Osteoblast (primary cell): ENCODE measurements around the gene WWOX. TPM values are rescaled to one million over a fixed set of nuclear protein-coding genes. Genes with fewer than 3 reads are reported as not detected.

Source experiments
- DNase-seq: peaks from one replicate; pipeline ENCODE4 v3.0.0; 2011; ENCODE audit warnings: low spot score, mixed read lengths; ENCODE audit not compliant: insufficient read length; ENCODE audit errors: missing footprints
- H2AFZ ChIP-seq: 2 replicates; pipeline ENCODE4 v1.6.0; 2011; ENCODE audit warnings: mild to moderate bottlenecking, low read length
- H3K27ac ChIP-seq: 2 replicates; pipeline ENCODE4 v1.5.1; 2011; ENCODE audit warnings: mild to moderate bottlenecking, low read depth, low read length, moderate library complexity
- H3K27me3 ChIP-seq: 2 replicates; pipeline ENCODE4 v1.6.0; 2012; ENCODE audit warnings: mild to moderate bottlenecking, control low read depth, inconsistent platforms, low read length, moderate library complexity; ENCODE audit not compliant: insufficient read depth
- H3K36me3 ChIP-seq: 2 replicates; pipeline ENCODE4 v1.5.1; 2011; ENCODE audit warnings: mild to moderate bottlenecking, low read length, control low read depth, moderate library complexity; ENCODE audit not compliant: insufficient read depth
- H3K4me1 ChIP-seq: 2 replicates; pipeline ENCODE4 v1.5.1; 2011; ENCODE audit warnings: mild to moderate bottlenecking, low read length, control low read depth, moderate library complexity; ENCODE audit not compliant: insufficient read depth
- H3K4me2 ChIP-seq: 2 replicates; pipeline ENCODE4 v1.6.0; 2011; ENCODE audit warnings: mild to moderate bottlenecking, low read length; ENCODE audit not compliant: insufficient read depth
- H3K4me3 ChIP-seq: fragments of 200-600 bp; sonication (generic); 3 replicates; pipeline ENCODE4 v1.5.1; 2012; ENCODE audit warnings: mild to moderate bottlenecking, low read length, inconsistent platforms; ENCODE audit not compliant: insufficient read depth
- H3K79me2 ChIP-seq: 2 replicates; pipeline ENCODE4 v1.6.0; 2012; ENCODE audit warnings: mild to moderate bottlenecking, low read length, control low read depth, inconsistent platforms; ENCODE audit not compliant: insufficient read depth
- H3K9me3 ChIP-seq: 2 replicates; pipeline ENCODE4 v1.5.1; 2011; ENCODE audit warnings: low read depth, low read length, control low read depth
- H4K20me1 ChIP-seq: 2 replicates; pipeline ENCODE4 v1.6.0; 2012; ENCODE audit warnings: mild to moderate bottlenecking, low read length, control low read depth; ENCODE audit not compliant: insufficient read depth
- total RNA-seq: library from RNA; depleted of rRNA; stranded (reverse); fragments of >200 nt; gene quantifications from 2 replicates; pipeline ENCODE4 v1.2.3, GENCODE V29; 2012
- TF ChIP-seq, protein P1 (sequence below): IDR thresholded peaks from 2 replicates; pipeline ENCODE4 v1.5.1; 2011; ENCODE audit warnings: mild to moderate bottlenecking, low read depth, low read length, moderate library complexity; ENCODE audit errors: extremely low read depth

WWOX gene
- total RNA-seq, 1 donor: 23.9 TPM

DNA sequence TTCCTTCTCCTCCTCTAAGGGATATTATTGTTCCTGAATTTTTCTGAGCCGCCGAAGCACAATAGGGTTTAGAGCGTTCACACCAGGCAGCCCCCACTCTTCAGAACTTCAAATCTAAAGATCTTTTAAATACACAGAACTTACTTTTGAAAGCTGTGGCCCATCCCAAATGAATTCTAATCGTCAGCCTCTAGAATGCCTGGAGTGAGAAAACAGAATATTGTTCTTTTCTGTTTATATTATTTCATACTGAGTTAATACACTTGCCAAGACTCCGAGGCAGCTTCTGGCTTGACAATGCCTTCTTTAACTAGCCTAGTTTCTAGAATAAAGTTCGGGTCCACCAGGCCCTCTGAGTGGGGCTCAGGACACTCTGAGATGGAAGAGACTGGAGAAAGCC lies 405.6 kb downstream of the WWOX start:
- Histone ChIP-seq H3K4me3 (no peak overlapping the region), H3K4me2 (no peak overlapping the region), H2AFZ (peak overlapping the region; percentile 60), H3K27ac (no peak overlapping the region), H3K27me3 (no peaks in the 10 kb centered on the region), H3K9me3 (no peaks in the 10 kb centered on the region), H3K36me3 (no peaks in the 10 kb centered on the region), H4K20me1 (no peaks in the 10 kb centered on the region), H3K4me1 (no peaks in the 10 kb centered on the region), H3K79me2 (no peaks in the 10 kb centered on the region)
- TF ChIP-seq, protein P1, sequence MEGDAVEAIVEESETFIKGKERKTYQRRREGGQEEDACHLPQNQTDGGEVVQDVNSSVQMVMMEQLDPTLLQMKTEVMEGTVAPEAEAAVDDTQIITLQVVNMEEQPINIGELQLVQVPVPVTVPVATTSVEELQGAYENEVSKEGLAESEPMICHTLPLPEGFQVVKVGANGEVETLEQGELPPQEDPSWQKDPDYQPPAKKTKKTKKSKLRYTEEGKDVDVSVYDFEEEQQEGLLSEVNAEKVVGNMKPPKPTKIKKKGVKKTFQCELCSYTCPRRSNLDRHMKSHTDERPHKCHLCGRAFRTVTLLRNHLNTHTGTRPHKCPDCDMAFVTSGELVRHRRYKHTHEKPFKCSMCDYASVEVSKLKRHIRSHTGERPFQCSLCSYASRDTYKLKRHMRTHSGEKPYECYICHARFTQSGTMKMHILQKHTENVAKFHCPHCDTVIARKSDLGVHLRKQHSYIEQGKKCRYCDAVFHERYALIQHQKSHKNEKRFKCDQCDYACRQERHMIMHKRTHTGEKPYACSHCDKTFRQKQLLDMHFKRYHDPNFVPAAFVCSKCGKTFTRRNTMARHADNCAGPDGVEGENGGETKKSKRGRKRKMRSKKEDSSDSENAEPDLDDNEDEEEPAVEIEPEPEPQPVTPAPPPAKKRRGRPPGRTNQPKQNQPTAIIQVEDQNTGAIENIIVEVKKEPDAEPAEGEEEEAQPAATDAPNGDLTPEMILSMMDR: no peak
- no peak for DNase-seq

DNA sequence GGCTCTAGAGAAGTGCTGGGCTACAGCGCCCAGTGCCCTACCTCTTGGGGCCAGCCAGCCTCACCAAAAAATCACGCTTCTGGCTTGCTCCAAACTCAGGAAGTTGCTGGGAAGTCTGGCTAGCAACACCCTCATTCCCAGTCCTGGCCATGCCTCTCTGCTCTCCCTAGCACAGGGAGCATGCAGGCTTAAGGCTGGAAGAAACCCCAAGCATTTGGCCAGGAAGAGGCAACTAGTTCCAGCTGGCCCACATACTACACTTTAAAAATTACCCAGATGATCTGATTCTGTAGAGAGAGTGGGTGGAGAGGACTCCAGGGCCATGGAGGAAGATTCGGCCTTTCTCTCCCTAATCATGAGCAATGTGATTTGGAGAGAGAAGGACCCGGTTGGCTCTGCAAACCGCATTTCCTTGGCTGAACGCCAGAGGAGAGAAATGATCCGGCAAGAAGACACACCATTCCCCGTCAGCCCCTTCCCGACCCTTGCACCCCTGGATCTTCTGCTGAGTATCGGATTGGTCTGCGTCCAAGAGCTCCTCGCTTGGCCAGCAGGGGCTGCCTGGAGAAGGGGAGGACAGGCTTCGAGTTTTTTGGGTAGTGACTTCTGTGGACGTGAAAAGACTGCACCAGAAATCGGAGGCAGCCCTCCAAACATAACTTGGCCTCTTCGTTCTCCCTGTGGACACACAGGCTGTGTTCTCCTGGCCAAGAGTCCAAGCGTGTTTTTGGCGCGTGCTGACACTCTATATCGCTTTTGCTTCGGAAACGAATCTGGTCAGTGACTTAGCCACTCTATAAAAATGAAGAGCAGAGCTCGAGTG lies 406.3 kb downstream of the WWOX start:
- H3K4me1 ChIP-seq: no peaks in the 10 kb centered on the region
- DNase-seq: no peak
- H3K4me3 ChIP-seq: peak overlapping the region; percentile 55
- no peaks in the 10 kb centered on the region for H3K36me3 ChIP-seq
- no peak overlapping the region for H3K27ac ChIP-seq
- no peaks in the 10 kb centered on the region for H3K27me3 ChIP-seq
- H3K4me2 ChIP-seq: peak overlapping the region; percentile 81
- H4K20me1 ChIP-seq: no peaks in the 10 kb centered on the region
- no peaks in the 10 kb centered on the region for H3K79me2 ChIP-seq
- H3K9me3 ChIP-seq: no peaks in the 10 kb centered on the region
- H2AFZ ChIP-seq: peak overlapping the region; percentile 60
- TF ChIP-seq, protein P1: peak; percentile 38

DNA sequence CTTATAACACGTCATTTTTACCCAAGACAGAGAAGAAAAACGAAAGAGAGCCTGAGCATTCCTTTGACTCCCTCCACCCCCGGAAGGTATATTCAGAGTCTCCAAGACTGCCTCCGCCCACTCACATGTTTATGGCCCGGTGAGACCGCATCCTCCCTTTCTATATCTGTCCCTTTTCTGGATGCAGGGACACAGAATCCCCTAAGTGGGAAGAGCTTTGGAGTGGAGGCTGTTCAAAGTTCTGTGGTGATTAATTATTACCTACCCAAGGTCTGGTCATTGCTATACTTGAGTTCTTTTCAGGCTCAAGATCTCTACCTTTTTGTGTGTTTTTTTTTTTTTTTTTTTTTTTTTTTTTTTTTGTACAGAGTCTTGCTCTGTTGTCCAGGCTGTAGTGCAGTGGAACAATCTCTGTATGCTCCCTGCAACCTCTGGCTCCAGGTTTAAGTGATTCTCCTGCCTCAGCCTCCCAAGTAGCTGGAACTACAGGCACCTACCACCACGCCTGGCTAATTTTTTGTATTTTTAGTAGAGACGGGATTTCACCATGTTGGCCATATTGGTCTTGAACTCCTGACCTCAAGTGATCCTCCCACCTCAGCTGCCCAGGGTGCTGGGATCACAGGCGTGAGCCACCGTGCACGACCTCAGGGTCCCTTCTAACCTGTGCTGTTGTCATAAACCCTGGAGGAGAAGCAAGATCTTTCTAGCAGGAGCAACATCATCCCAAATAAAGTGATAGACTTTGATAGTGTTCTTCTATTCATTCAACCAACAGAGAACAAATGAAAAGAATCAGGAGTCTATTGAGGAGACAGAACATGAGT lies 407.1 kb downstream of the WWOX start:
- Histone ChIP-seq H2AFZ (peak overlapping the region; percentile 60), H3K4me1 (no peaks in the 10 kb centered on the region), H3K4me2 (peak overlapping the region; percentile 81), H3K79me2 (no peaks in the 10 kb centered on the region), H3K4me3 (peak overlapping the region; percentile 55), H3K27me3 (no peaks in the 10 kb centered on the region), H3K9me3 (no peaks in the 10 kb centered on the region), H4K20me1 (no peaks in the 10 kb centered on the region), H3K27ac (no peak overlapping the region), H3K36me3 (no peaks in the 10 kb centered on the region)
- DNase-seq: no peak
- TF ChIP-seq, protein P1: no peak

DNA sequence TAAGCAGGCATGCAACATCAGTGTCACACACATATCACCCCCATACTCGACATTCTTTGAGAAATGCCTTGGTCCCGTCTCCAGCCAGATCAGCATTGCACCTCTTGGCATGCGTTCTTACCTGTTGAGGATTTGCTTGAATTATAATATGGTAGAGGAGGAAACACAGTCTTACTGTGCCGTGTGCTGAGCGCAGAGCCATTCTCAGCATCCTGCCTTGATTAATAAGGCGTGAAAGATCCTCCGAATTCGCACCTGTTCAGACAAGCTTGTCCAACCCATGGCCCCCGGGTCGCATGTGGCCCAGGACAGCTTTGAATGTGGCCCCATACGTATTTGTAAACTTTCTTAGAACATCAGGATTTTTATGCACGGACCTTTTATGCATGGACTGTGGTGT lies 408.1 kb downstream of the WWOX start:
- H3K36me3 ChIP-seq: no peaks in the 10 kb centered on the region
- TF ChIP-seq, protein P1: no peak
- no peak for DNase-seq
- H3K4me1 ChIP-seq: no peaks in the 10 kb centered on the region
- no peak overlapping the region for H3K4me2 ChIP-seq
- H3K79me2 ChIP-seq: no peaks in the 10 kb centered on the region
- no peak overlapping the region for H3K27ac ChIP-seq
- no peaks in the 10 kb centered on the region for H3K9me3 ChIP-seq
- no peaks in the 10 kb centered on the region for H4K20me1 ChIP-seq
- H3K27me3 ChIP-seq: no peaks in the 10 kb centered on the region
- no peak overlapping the region for H2AFZ ChIP-seq
- no peak overlapping the region for H3K4me3 ChIP-seq
